Activated T-cell treated with anti-CD3 and anti-CD28 coated beads, Interleukin-2, amount 50 U/mL, for 1 hour (primary cell): ENCODE results near the gene SPRN.
A peak's percentile ranks its signal among the peaks of the same experiment; 100 is the strongest.
"Not testable (repeated sequence)": the region's sequence is repeated elsewhere in the genome, so short reads cannot be mapped to it uniquely, and the experiment has no call there.

Experiments
- DNase-seq: peaks from one replicate; pipeline ENCODE4 v3.0.0-alpha.2; 2020

SPRN gene

GRCh38 chr10:133405272-133405671 lies 19.2 kb downstream of the SPRN start:
- DNase-seq: no peak

GRCh38 chr10:133403784-133404183 lies 20.6 kb downstream of the SPRN start:
- DNase-seq: no peak

GRCh38 chr10:133403359-133403758 lies 21.1 kb downstream of the SPRN start:
- DNase-seq: no peak

GRCh38 chr10:133401981-133402725 lies 22.3 kb downstream of the SPRN start:
- no peak for DNase-seq

- DNase-seq: no peak
Measured at GRCh38 chr10:133401500-133401899, 22.9 kb downstream of the SPRN start.

- DNase-seq: no peak
Measured at GRCh38 chr10:133400624-133401424, 23.6 kb downstream of the SPRN start.

- no peak for DNase-seq
Measured at GRCh38 chr10:133399123-133399601, 25.3 kb downstream of the SPRN start.

GRCh38 chr10:133397938-133398337 lies 26.5 kb downstream of the SPRN start:
- no peak for DNase-seq

GRCh38 chr10:133396035-133396624 lies 28.3 kb downstream of the SPRN start:
- no peak for DNase-seq

- no peak for DNase-seq
Measured at GRCh38 chr10:133394801-133395221, 29.6 kb downstream of the SPRN start.

- DNase-seq: peak; percentile 97
Measured at GRCh38 chr10:133394064-133394663, 30.3 kb downstream of the SPRN start, which contains the start of gene MTG1. TSS of gene MTG1 (plus strand) at chr10:133394157. CDS start at chr10:133394221, 64 bp downstream.

GRCh38 chr10:133393401-133394063 lies 30.9 kb downstream of the SPRN start:
- DNase-seq: no peak

- no peak for DNase-seq
Measured at GRCh38 chr10:133391761-133392518, 32.5 kb downstream of the SPRN start.

GRCh38 chr10:133391249-133391635 lies 33.2 kb downstream of the SPRN start:
- no peak for DNase-seq

- DNase-seq: no peak
Measured at GRCh38 chr10:133390597-133391248, 33.7 kb downstream of the SPRN start.

GRCh38 chr10:133388973-133389818 lies 35.2 kb downstream of the SPRN start:
- peak; percentile 49 for DNase-seq

GRCh38 chr10:133388236-133388972 lies 36.0 kb downstream of the SPRN start:
- no peak for DNase-seq

GRCh38 chr10:133386951-133387350 lies 37.5 kb downstream of the SPRN start:
- not testable (repeated sequence) for DNase-seq

- no peak for DNase-seq
Measured at GRCh38 chr10:133385214-133385613, 39.2 kb downstream of the SPRN start.
